Right cardiac atrium (tissue), 5 donors: ENCODE data around the gene TTC1. TPM values are rescaled to one million over a fixed set of nuclear protein-coding genes. Genes with fewer than 3 reads are reported as not detected.

ENCODE experiments used
- polyA plus RNA-seq: library from polyadenylated mRNA; stranded (reverse); fragments of 200-250 nt; gene quantifications from one replicate; pipeline ENCODE4 v1.2.3, GENCODE V29; 2013
- total RNA-seq, 4 donors: library from RNA; stranded (reverse); fragmentation: NEBNext Ultra II Directional; extraction: Animal tissue kit (Norgen Biotek cat#: 25700); gene quantifications; one replicate each; pipeline ENCODE4 v1.2.1, GENCODE V29; 2021
- donor health status: healthy with polysubstance abuse.
- donor health status: DM: no; HTN: yes; CAD: no.
- donor health status: DM: no; HTN: no; CAD: no.
- donor health status: DM: no; HTN: yes; CAD: no; lungs with severe emphysema.
- donor health status: DM: yes; HTN: yes; CAD: no.

The TTC1 gene
- total and polyA plus RNA-seq, 5 donors = 79.0 to 133 (median 88.4) TPM

Other genes with a start within 250 kb of the TTC1 start
- 1 to 10 TPM; 2.0 to 3.6 (median 2.5) TPM for gene ADRA1B, start 92.7 kb upstream of the TTC1 start, total RNA-seq
- gene ADRA1B, start 92.7 kb upstream of the TTC1 start, polyA plus RNA-seq = 1.3 TPM
- 10 to 100 TPM; 11.6 to 18.2 (median 14.4) TPM for gene PWWP2A, start 110.3 kb downstream of the TTC1 start, total RNA-seq
- gene PWWP2A, start 110.3 kb downstream of the TTC1 start, polyA plus RNA-seq = 4.5 TPM
- not detected for gene FABP6, start 220.4 kb downstream of the TTC1 start, total RNA-seq
- 0.68 TPM for gene FABP6, start 220.4 kb downstream of the TTC1 start, polyA plus RNA-seq